ENCODE measurements around the gene ASXL1. TPM values are rescaled to one million over a fixed set of nuclear protein-coding genes. Genes with fewer than 3 reads are reported as not detected.

ASXL1 gene
- total RNA-seq, 1 donor from 2014 or later: 145 TPM

- Mint-ChIP-seq H3K9me3 (no peaks in the 10 kb centered on the region), H3K4me1 (ENCODE audit: low read depth) (no peaks in the 10 kb centered on the region), H3K27me3 (ENCODE audit: low read depth) (no peaks in the 10 kb centered on the region), H3K36me3 (ENCODE audit: low read depth) (peaks cover 87% of the 10 kb centered on the region), H3K4me3 (ENCODE audit: low read depth) (no peak overlapping the region), H3K27ac (no peak overlapping the region)
- intact Hi-C loops (cut with micrococcal nuclease): no loop called here
- no peak for DNase-seq (ENCODE audit: low spot score)
Measured at GRCh38 chr20:32433311-32434021, 75.3 kb downstream of the ASXL1 start.

DNA sequence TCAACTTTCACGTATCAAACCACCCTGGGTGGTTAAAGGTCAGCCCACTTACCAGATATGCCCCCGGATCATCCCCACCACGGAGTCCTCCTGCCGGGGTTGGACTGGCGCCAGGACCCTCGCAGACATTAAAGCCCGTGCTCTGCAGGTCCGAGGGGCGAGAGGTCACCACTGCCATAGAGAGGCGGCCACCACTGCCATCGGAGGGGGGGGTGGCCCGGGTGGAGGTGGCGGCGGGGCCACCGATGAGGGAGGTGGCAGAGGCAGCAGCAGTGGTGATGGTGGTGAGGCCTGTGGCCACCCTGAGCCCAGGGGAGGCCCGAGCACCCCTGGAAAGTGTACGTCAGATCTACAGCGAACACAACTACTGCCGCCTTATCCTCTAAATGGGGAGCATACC lies 76.3 kb downstream of the ASXL1 start:
- no peaks in the 10 kb centered on the region for H3K27me3 Mint-ChIP-seq (ENCODE audit: low read depth)
- no peak overlapping the region for H3K4me3 Mint-ChIP-seq (ENCODE audit: low read depth)
- no peaks in the 10 kb centered on the region for H3K9me3 Mint-ChIP-seq
- peaks cover 8% of the 10 kb centered on the region for H3K4me1 Mint-ChIP-seq (ENCODE audit: low read depth)
- H3K36me3 Mint-ChIP-seq (ENCODE audit: low read depth): peaks cover 88% of the 10 kb centered on the region
- intact Hi-C loops (cut with micrococcal nuclease): no loop called here
- DNase-seq (ENCODE audit: low spot score): no peak
- H3K27ac Mint-ChIP-seq: no peak overlapping the region

GRCh38 chr20:32435449-32436107 lies 77.4 kb downstream of the ASXL1 start:
- DNase-seq (ENCODE audit: low spot score): no peak
- Mint-ChIP-seq H3K27me3 (ENCODE audit: low read depth) (no peaks in the 10 kb centered on the region), H3K4me1 (ENCODE audit: low read depth) (peaks cover 9% of the 10 kb centered on the region), H3K27ac (no peak overlapping the region), H3K9me3 (no peaks in the 10 kb centered on the region), H3K4me3 (ENCODE audit: low read depth) (no peak overlapping the region), H3K36me3 (ENCODE audit: low read depth) (peaks cover 82% of the 10 kb centered on the region)
- intact Hi-C loops (cut with micrococcal nuclease): no loop called here

- Mint-ChIP-seq H3K4me3 (ENCODE audit: low read depth) (no peak overlapping the region), H3K27me3 (ENCODE audit: low read depth) (no peaks in the 10 kb centered on the region), H3K4me1 (ENCODE audit: low read depth) (peaks cover 9% of the 10 kb centered on the region), H3K36me3 (ENCODE audit: low read depth) (peaks cover 82% of the 10 kb centered on the region), H3K27ac (no peak overlapping the region), H3K9me3 (no peaks in the 10 kb centered on the region)
- DNase-seq (ENCODE audit: low spot score): no peak
- intact Hi-C loops (cut with micrococcal nuclease): no loop called here
Measured at GRCh38 chr20:32436142-32436861, 78.2 kb downstream of the ASXL1 start.

- Mint-ChIP-seq H3K27me3 (ENCODE audit: low read depth) (no peaks in the 10 kb centered on the region), H3K27ac (no peak overlapping the region), H3K4me3 (ENCODE audit: low read depth) (no peak overlapping the region), H3K36me3 (ENCODE audit: low read depth) (peaks cover 76% of the 10 kb centered on the region), H3K4me1 (ENCODE audit: low read depth) (peaks cover 9% of the 10 kb centered on the region), H3K9me3 (no peaks in the 10 kb centered on the region)
- intact Hi-C loops (cut with micrococcal nuclease): no loop called here
- no peak for DNase-seq (ENCODE audit: low spot score)
Measured at GRCh38 chr20:32436968-32437367, 78.8 kb downstream of the ASXL1 start.

DNA sequence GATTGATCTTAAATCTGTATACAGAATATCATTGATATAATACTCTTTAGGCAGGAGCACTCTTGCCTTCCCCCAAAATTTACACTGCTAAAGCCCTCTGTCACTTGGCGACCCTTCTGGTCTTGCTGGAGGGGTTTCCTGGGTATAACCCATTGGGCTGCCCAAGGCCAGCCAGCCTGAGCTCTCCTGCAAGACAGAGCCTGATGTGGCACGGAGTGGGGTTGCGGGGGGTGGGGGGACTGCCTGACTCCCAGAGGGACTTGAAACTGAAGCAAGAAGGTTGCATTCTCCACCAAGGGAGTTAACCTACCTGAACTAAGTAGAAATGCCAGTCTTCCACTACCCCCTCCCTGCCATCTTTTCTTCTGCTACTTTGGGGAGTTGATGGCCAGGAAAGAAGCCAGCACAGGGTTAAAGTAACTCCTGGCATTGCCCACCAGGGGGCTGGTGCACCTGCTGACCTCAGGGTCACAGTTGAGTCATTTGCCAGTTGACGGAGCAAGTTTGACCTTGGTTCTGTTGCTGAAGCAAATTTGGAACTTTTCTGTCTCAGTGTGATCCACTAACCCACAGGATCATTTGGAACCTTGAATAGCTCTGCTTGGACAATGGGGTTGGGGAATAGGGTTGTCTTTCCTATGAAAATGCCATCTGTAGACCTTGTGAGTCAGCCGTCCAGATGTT lies 79.4 kb downstream of the ASXL1 start:
- no peak for DNase-seq (ENCODE audit: low spot score)
- no peak overlapping the region for H3K4me3 Mint-ChIP-seq (ENCODE audit: low read depth)
- H3K36me3 Mint-ChIP-seq (ENCODE audit: low read depth): peaks cover 73% of the 10 kb centered on the region
- peaks cover 9% of the 10 kb centered on the region for H3K4me1 Mint-ChIP-seq (ENCODE audit: low read depth)
- no peak overlapping the region for H3K27ac Mint-ChIP-seq
- no peaks in the 10 kb centered on the region for H3K9me3 Mint-ChIP-seq
- H3K27me3 Mint-ChIP-seq (ENCODE audit: low read depth): no peaks in the 10 kb centered on the region
- intact Hi-C loops (cut with micrococcal nuclease): no loop called here

DNA sequence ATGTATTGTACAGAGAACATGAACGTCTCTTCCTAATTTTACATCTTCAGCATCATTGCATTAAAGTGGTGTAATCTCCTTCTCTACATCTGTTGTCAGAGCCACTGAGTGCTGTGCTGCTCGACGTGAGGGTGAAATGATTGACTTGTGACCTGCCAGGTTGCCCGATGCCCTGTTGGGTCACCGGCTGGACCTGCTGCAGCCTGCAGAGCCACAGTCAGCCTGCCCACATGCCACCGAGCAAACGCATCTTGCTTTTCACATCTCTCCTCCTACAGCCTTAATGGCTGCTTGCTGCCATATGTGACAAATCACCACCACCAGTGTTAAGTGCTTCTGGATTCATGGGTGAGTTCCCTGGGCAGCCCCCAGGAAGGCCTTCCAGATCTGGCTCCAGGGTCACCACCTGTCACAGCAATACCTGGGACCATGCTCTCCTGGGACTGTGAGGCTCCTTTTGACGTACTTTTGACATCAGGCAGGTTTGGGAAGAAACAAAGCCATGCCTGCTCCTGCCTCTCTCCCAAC lies 80.3 kb downstream of the ASXL1 start:
- H3K4me1 Mint-ChIP-seq (ENCODE audit: low read depth): peaks cover 9% of the 10 kb centered on the region
- H3K36me3 Mint-ChIP-seq (ENCODE audit: low read depth): peaks cover 69% of the 10 kb centered on the region
- H3K9me3 Mint-ChIP-seq: no peaks in the 10 kb centered on the region
- no peak overlapping the region for H3K4me3 Mint-ChIP-seq (ENCODE audit: low read depth)
- intact Hi-C loops (cut with micrococcal nuclease): no loop called here
- DNase-seq (ENCODE audit: low spot score): no peak
- H3K27me3 Mint-ChIP-seq (ENCODE audit: low read depth): no peaks in the 10 kb centered on the region
- H3K27ac Mint-ChIP-seq: no peak overlapping the region

DNA sequence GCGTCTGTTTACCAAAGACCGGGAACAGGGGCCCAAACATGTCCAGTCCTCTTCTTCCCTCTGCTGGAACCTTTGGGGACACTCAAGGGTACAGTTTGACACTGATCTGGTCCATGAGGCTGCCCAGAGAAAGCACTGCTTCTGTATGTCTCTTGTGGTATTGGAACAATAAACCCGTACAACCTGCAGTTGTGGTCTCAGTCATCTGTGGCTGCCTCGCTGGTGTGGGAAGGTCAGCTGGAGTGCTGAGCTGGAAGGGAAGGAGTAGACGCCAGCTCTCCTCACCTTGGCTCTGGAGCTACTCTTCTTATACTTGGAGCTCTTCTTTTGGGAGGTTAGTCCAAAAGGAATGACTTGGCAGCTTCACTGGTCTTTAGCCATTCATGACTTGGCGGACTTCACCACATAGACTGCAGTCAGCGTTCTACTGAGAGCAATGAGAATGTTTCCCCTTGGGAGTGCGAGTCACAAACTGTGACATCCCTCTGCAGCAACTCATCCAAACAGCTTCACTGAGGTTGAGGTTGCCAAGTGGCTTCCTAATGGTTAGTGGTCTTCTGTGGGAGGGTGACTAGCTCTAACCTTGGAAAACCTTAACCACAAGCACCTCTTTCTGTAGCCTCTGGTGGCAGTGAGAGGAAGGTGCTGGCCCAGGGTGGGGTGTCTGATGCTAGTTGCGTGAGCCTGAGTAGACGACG lies 81.2 kb downstream of the ASXL1 start:
- Mint-ChIP-seq H3K36me3 (ENCODE audit: low read depth) (peaks cover 67% of the 10 kb centered on the region), H3K4me1 (ENCODE audit: low read depth) (peaks cover 9% of the 10 kb centered on the region), H3K9me3 (no peaks in the 10 kb centered on the region), H3K27me3 (ENCODE audit: low read depth) (no peaks in the 10 kb centered on the region), H3K4me3 (ENCODE audit: low read depth) (no peak overlapping the region), H3K27ac (peak overlapping the region; percentile 16)
- intact Hi-C loops (cut with micrococcal nuclease): no loop called here
- no peak for DNase-seq (ENCODE audit: low spot score)

- no peak overlapping the region for H3K27ac Mint-ChIP-seq
- H3K4me3 Mint-ChIP-seq (ENCODE audit: low read depth): no peak overlapping the region
- H3K9me3 Mint-ChIP-seq: no peaks in the 10 kb centered on the region
- intact Hi-C loops (cut with micrococcal nuclease): no loop called here
- peaks cover 10% of the 10 kb centered on the region for H3K4me1 Mint-ChIP-seq (ENCODE audit: low read depth)
- DNase-seq (ENCODE audit: low spot score): no peak
- H3K27me3 Mint-ChIP-seq (ENCODE audit: low read depth): no peaks in the 10 kb centered on the region
- peaks cover 62% of the 10 kb centered on the region for H3K36me3 Mint-ChIP-seq (ENCODE audit: low read depth)
Measured at GRCh38 chr20:32440069-32440757, 82.1 kb downstream of the ASXL1 start.

DNA sequence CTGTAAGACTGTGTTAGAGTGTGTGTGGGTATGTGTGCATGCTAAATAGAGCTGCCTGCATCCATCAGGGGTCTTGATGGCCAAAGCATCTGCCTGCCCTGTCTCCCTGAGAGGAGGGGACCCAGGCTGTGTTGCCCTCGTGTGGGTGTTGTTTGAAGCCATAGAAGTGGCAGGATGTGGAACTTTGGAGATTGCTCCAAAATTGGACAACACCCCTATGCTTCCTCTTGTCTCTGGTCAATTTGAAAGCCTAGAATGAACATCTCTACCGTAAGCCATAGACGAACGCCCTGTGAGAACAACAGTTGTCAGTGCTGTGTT lies 82.6 kb downstream of the ASXL1 start:
- intact Hi-C loops (cut with micrococcal nuclease): no loop called here

GRCh38 chr20:32441638-32442037 lies 83.5 kb downstream of the ASXL1 start:
- Mint-ChIP-seq H3K36me3 (ENCODE audit: low read depth) (peaks cover 54% of the 10 kb centered on the region), H3K4me1 (ENCODE audit: low read depth) (peaks cover 14% of the 10 kb centered on the region), H3K27ac (no peak overlapping the region), H3K9me3 (no peaks in the 10 kb centered on the region), H3K27me3 (ENCODE audit: low read depth) (no peaks in the 10 kb centered on the region), H3K4me3 (ENCODE audit: low read depth) (no peak overlapping the region)
- intact Hi-C loops (cut with micrococcal nuclease): no loop called here
- no peak for DNase-seq (ENCODE audit: low spot score)

More for the DNA sequence above, 82.6 kb downstream of the ASXL1 start:
- Mint-ChIP-seq H3K27me3 (ENCODE audit: low read depth) (no peaks in the 10 kb centered on the region), H3K27ac (no peak overlapping the region), H3K9me3 (no peaks in the 10 kb centered on the region), H3K4me3 (ENCODE audit: low read depth) (no peak overlapping the region), H3K4me1 (ENCODE audit: low read depth) (peaks cover 14% of the 10 kb centered on the region), H3K36me3 (ENCODE audit: low read depth) (peaks cover 62% of the 10 kb centered on the region)
- DNase-seq (ENCODE audit: low spot score): no peak

Measured in activated T-helper 2 cell treated with anti-CD3 and anti-CD28 coated beads, Interferon-gamma antibody, Interleukin-2, Interleukin-4, amounts not matched to agents 10 μg/mL and 5 μg/mL and 100 μg/mL, durations not matched to agents 14 hours and 24 hours and 36 hours (primary cell).